CD14-positive monocyte (primary cell): Measurements from ENCODE around the gene RAB31. TPM values are rescaled to one million over a fixed set of nuclear protein-coding genes. Genes with fewer than 3 reads are reported as not detected.

Experiments used
- DNase-seq, 3 donors: peaks; one replicate each; pipeline ENCODE4 v3.0.0-alpha.2; 2011 to 2022
- H2AFZ ChIP-seq: 2 replicates; pipeline ENCODE4 v1.6.0; 2012; ENCODE audit warnings: mild to moderate bottlenecking, low read depth, low read length, inconsistent platforms; ENCODE audit not compliant: insufficient read depth, poor library complexity, severe bottlenecking
- H3K27ac ChIP-seq, 2 donors: 1 replicate in 1 of 2; 2 replicates in 1 of 2; pipeline ENCODE4 v1.5.1; 2012 to 2013; ENCODE audit warnings: low read length in 2 of 2, control low read depth in 1 of 2, inconsistent platforms in 1 of 2, low read depth in 1 of 2, mild to moderate bottlenecking in 1 of 2
- H3K27me3 ChIP-seq, 2 donors: one replicate each; pipeline versions ENCODE4 v1.6.0 to v1.6.1; 2011 to 2013; ENCODE audit warnings: low read length in 2 of 2; ENCODE audit not compliant: control insufficient read depth in 2 of 2, insufficient read depth in 2 of 2
- H3K36me3 ChIP-seq, 2 donors: replicated peaks in 1 of 2; 1 replicate in 1 of 2; 2 replicates in 1 of 2; pipeline versions ENCODE4 v1.5.1 to v1.6.1; 2012 to 2013; ENCODE audit warnings: low read length in 2 of 2, control low read depth in 1 of 2, inconsistent platforms in 1 of 2, mild to moderate bottlenecking in 1 of 2; ENCODE audit not compliant: insufficient read depth in 2 of 2, control insufficient read depth in 1 of 2
- H3K4me1 ChIP-seq, 2 donors: 1 replicate in 1 of 2; 2 replicates in 1 of 2; pipeline versions ENCODE4 v1.5.1 to v1.6.1; 2012 to 2013; ENCODE audit warnings: low read length in 2 of 2, control low read depth in 1 of 2, inconsistent platforms in 1 of 2, mild to moderate bottlenecking in 1 of 2, moderate library complexity in 1 of 2; ENCODE audit not compliant: insufficient read depth in 2 of 2, control insufficient read depth in 1 of 2
- H3K4me2 ChIP-seq: replicated peaks from 2 replicates; pipeline ENCODE3; 2012; ENCODE audit warnings: low read length, moderate library complexity, mild to moderate bottlenecking; ENCODE audit not compliant: poor library complexity, severe bottlenecking; ENCODE audit errors: extremely low read depth
- H3K4me3 ChIP-seq, 3 experiments: fragments of 200-600 bp in 1 of 3; sonication (generic) in 1 of 3; replicated peaks in 1 of 3; 1 replicate in 2 of 3; 2 replicates in 1 of 3; pipeline ENCODE4 v1.5.1; 2011 to 2013; ENCODE audit warnings: low read length in 3 of 3, mild to moderate bottlenecking in 3 of 3, control low read depth in 2 of 3, low read depth in 2 of 3, inconsistent platforms in 1 of 3, moderate library complexity in 1 of 3
- H3K79me2 ChIP-seq: 2 replicates; pipeline ENCODE4 v1.6.0; 2012; ENCODE audit warnings: mild to moderate bottlenecking, control low read depth, inconsistent platforms, low read length, moderate library complexity; ENCODE audit not compliant: insufficient read depth
- H3K9ac ChIP-seq: 2 replicates; pipeline ENCODE4 v1.6.0; 2017; ENCODE audit warnings: low read length, mild to moderate bottlenecking; ENCODE audit not compliant: insufficient read depth, poor library complexity, severe bottlenecking
- H3K9me3 ChIP-seq, 2 donors: replicated peaks in 1 of 2; 1 replicate in 1 of 2; 2 replicates in 1 of 2; pipeline versions ENCODE4 v1.5.1 to v1.6.1; 2012 to 2013; ENCODE audit warnings: low read length in 2 of 2, control low read depth in 1 of 2; ENCODE audit not compliant: control insufficient read depth in 1 of 2, insufficient read depth in 1 of 2
- H4K20me1 ChIP-seq: 2 replicates; pipeline ENCODE4 v1.6.0; 2012; ENCODE audit warnings: mild to moderate bottlenecking, low read length, control low read depth, moderate library complexity; ENCODE audit not compliant: insufficient read depth
- H3K27ac Mint-ChIP-seq, 7 donors: one replicate each; pipeline ENCODE4 v1.8.0; 2020; ENCODE audit warnings: mild to moderate bottlenecking in 7 of 7, mixed read lengths in 7 of 7, moderate library complexity in 6 of 7, inconsistent platforms in 2 of 7
- H3K27me3 Mint-ChIP-seq, 3 donors: one replicate each; pipeline ENCODE4 v1.8.0; 2021 to 2022; ENCODE audit warnings: low read depth in 3 of 3, mild to moderate bottlenecking in 3 of 3, mixed read lengths in 3 of 3, moderate library complexity in 3 of 3, inconsistent platforms in 1 of 3
- H3K36me3 Mint-ChIP-seq, 2 donors: one replicate each; pipeline ENCODE4 v1.8.0; 2020; ENCODE audit warnings: mixed read lengths in 2 of 2, inconsistent platforms in 1 of 2, mild to moderate bottlenecking in 1 of 2
- H3K4me1 Mint-ChIP-seq: one replicate; pipeline ENCODE4 v1.8.0; 2020; ENCODE audit warnings: mild to moderate bottlenecking, mixed read lengths
- H3K4me3 Mint-ChIP-seq, 2 donors: one replicate each; pipeline ENCODE4 v1.8.0; 2020; ENCODE audit warnings: mild to moderate bottlenecking in 2 of 2, mixed read lengths in 2 of 2, moderate library complexity in 1 of 2
- H3K9me3 Mint-ChIP-seq, 7 donors: one replicate each; pipeline ENCODE4 v1.8.0; 2020 to 2022; ENCODE audit warnings: mixed read lengths in 7 of 7, mild to moderate bottlenecking in 6 of 7, moderate library complexity in 6 of 7, inconsistent platforms in 2 of 7
- CTCF ChIP-seq: fragments of 200-600 bp; IDR thresholded peaks from one replicate; pipeline ENCODE4 v1.8.0; 2022; ENCODE audit warnings: antibody characterized with exemption, mild to moderate bottlenecking
- WGBS: methylation state at CpG from one replicate; pipeline ENCODE4 v1.1.5; 2013; ENCODE audit warnings: missing lambda C conversion rate; ENCODE audit not compliant: insufficient coverage; 5-methylcytosine and 5-hydroxymethylcytosine counted together
- intact Hi-C, 2 donors: fragments of 100-400 bp; cut with micrococcal nuclease; formaldehyde crosslinking; loops; one replicate each; pipeline versions ENCODE4 v1.15.0 to v1.15.1; 2023
- polyA plus RNA-seq, 3 donors: library from polyadenylated mRNA; depleted of rRNA in 1 of 3; unstranded in 2 of 3; stranded (reverse) in 1 of 3; fragments of 300-500 nt in 2 of 3; fragments of >200 nt in 1 of 3; fragmentation: Illumina TruSeq in 2 of 3; gene quantifications; 1 replicate in 2 of 3; 2 replicates in 1 of 3; pipeline ENCODE4 v1.2.3, GENCODE V29; 2012 to 2021

The RAB31 gene
- polyA plus RNA-seq, 3 donors, result 106 to 367 (median 348) TPM

DNA sequence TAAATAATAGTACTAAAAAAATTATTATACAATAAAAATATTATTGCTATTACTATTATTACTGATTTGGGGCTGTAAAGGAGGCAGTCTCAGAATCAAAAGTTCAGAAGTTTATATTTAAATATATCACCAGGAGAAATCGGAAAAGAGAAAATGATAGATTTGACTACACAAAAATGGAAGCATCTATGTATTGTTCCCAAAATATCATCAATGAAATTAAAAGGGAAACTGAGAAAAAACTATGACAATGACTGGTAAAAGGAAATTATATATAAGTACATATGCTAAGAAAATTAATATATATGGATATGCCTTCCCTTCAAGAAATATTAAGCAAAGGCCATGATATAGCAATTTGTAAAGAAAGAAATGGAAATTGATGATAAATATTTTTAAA is 170.0 kb downstream of the RAB31 start:
- H4K20me1 ChIP-seq, result no peaks in the 10 kb centered on the region
- peaks cover 0 to 2% (median 2%) of the 10 kb centered on the region in 3 donors for H3K27me3 Mint-ChIP-seq
- H3K27ac ChIP-seq, result no peak overlapping the region
- H3K9ac ChIP-seq, result no peak overlapping the region
- peaks cover 4% of the 10 kb centered on the region for H3K4me1 Mint-ChIP-seq
- no peak for DNase-seq
- TF ChIP-seq CTCF, result no peak
- H3K36me3 Mint-ChIP-seq, result no peaks in the 10 kb centered on the region
- no peak overlapping the region for H2AFZ ChIP-seq
- H3K36me3 ChIP-seq, result no peaks in the 10 kb centered on the region
- H3K9me3 ChIP-seq, result no peaks in the 10 kb centered on the region
- WGBS, result no CpG with 5 or more reads among the region's 1 CpG
- intact Hi-C loops, result no loop called here
- H3K4me3 Mint-ChIP-seq, result no peak overlapping the region
- no peak overlapping the region for H3K4me2 ChIP-seq
- no peak overlapping the region for H3K4me3 ChIP-seq
- no peaks in the 10 kb centered on the region for H3K79me2 ChIP-seq
- no peaks in the 10 kb centered on the region for H3K9me3 Mint-ChIP-seq
- H3K27ac Mint-ChIP-seq, result no peak overlapping the region
- H3K4me1 ChIP-seq, result no peaks in the 10 kb centered on the region
- H3K27me3 ChIP-seq, result no peaks in the 10 kb centered on the region

- Mint-ChIP-seq H3K27ac (no peak overlapping the region), H3K36me3 (no peaks in the 10 kb centered on the region), H3K27me3 (peaks cover 0 to 2% (median 2%) of the 10 kb centered on the region in 3 donors), H3K9me3 (no peaks in the 10 kb centered on the region), H3K4me3 (no peak overlapping the region), H3K4me1 (peaks cover 4% of the 10 kb centered on the region)
- 93% methylated on average over 4 of the region's 6 CpGs for WGBS
- H4K20me1 ChIP-seq, result no peaks in the 10 kb centered on the region
- no peak overlapping the region for H3K9ac ChIP-seq
- intact Hi-C loops, result no loop called here
- H3K27ac ChIP-seq, result no peak overlapping the region
- H3K4me3 ChIP-seq, result no peak overlapping the region
- no peak overlapping the region for H2AFZ ChIP-seq
- no peaks in the 10 kb centered on the region for H3K36me3 ChIP-seq
- DNase-seq, result no peak
- H3K4me2 ChIP-seq, result no peak overlapping the region
- no peaks in the 10 kb centered on the region for H3K27me3 ChIP-seq
- no peaks in the 10 kb centered on the region for H3K4me1 ChIP-seq
- TF ChIP-seq CTCF, result no peak
- no peaks in the 10 kb centered on the region for H3K9me3 ChIP-seq
- no peaks in the 10 kb centered on the region for H3K79me2 ChIP-seq
Measured at GRCh38 chr18:9878783-9879242, 170.7 kb downstream of the RAB31 start.
